ENCODE measurements around the gene OR2J2. TPM values are rescaled to one million over a fixed set of nuclear protein-coding genes. Genes with fewer than 3 reads are reported as not detected.
A peak's percentile ranks its signal among the peaks of the same experiment; 100 is the strongest.
"Not testable (repeated sequence)": the region's sequence is repeated elsewhere in the genome, so short reads cannot be mapped to it uniquely, and the experiment has no call there.

Gene OR2J2
- total and polyA plus RNA-seq, 2 of the 13 experiments (the other 11 are each of a cell fraction or from before 2014, with no cell fraction given): 0.36 TPM; not detected in 1

DNA sequence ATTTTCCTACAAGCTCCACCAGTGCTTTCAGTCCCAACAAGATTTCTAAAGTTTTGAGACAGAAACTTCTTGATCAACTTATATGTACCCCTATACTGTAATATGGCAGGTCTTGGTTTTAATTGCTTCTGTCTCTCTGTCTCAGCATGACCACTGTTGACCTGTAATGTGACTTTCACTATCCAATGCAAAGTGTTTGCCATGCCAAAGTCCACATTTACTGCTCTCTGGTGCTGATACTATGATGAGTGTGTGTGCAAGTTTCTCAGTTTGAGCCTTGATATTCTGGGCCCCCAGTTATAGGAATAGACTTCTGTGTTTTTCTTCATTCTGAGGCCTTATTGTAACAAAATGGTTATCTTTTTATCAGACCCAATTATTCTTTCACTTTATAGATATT is 45.8 kb downstream of the OR2J2 start (continued):
- no peak for TF ChIP-seq ZSCAN12 (CRISPR knock-in tag; IDR thresholded peaks at IDR 0.05)
- TF ChIP-seq, protein P1, sequence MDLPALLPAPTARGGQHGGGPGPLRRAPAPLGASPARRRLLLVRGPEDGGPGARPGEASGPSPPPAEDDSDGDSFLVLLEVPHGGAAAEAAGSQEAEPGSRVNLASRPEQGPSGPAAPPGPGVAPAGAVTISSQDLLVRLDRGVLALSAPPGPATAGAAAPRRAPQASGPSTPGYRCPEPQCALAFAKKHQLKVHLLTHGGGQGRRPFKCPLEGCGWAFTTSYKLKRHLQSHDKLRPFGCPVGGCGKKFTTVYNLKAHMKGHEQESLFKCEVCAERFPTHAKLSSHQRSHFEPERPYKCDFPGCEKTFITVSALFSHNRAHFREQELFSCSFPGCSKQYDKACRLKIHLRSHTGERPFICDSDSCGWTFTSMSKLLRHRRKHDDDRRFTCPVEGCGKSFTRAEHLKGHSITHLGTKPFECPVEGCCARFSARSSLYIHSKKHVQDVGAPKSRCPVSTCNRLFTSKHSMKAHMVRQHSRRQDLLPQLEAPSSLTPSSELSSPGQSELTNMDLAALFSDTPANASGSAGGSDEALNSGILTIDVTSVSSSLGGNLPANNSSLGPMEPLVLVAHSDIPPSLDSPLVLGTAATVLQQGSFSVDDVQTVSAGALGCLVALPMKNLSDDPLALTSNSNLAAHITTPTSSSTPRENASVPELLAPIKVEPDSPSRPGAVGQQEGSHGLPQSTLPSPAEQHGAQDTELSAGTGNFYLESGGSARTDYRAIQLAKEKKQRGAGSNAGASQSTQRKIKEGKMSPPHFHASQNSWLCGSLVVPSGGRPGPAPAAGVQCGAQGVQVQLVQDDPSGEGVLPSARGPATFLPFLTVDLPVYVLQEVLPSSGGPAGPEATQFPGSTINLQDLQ (CRISPR knock-in tag; IDR thresholded peaks at IDR 0.05): no peak
- TF ChIP-seq, protein P2, sequence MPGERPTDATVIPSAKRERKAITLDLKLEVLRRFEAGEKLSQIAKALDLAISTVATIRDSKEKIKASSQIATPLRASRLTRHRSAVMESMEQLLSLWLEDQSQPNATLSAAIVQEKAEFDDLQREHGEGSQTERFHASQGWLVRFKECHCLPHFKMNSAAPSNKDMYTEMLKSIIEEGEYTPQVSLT (CRISPR knock-in tag; IDR thresholded peaks at IDR 0.05; ENCODE audit: borderline replicate concordance, low read depth): no peak
- peak; percentile 96 for TF ChIP-seq HNF4A (CRISPR knock-in tag; IDR thresholded peaks at IDR 0.05)

DNA sequence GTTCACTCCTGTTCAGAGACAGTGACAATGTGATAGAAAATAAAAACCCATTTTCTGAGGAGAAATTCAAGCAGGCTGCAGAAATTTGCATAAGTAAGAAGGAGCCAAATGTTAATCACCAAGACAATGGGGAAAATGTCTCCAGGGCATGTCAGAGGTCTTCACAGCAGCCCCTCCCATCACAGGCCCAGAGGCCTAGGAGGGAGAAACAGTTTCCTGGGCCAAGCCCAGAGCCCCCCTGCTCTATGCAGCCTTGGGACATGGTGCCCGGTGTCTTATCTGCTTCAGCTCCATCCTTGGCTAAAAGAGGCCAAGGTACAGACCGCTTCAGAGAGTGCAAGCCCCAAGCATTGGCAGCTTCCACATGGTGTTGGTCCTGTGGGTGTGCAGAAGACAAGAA is 46.5 kb downstream of the OR2J2 start:
- POLR2A ChIA-PET; H3K4me2 ChIP-seq (ENCODE audit: low read depth, low read length); FAIRE-seq; CTCF ChIA-PET (ENCODE audit: low intra/inter-chr PET ratio, low total read pairs); H3K27me3 ChIP-seq (ENCODE audit: control insufficient read depth in 1 of 2, insufficient read depth in 2 of 2, low read length in 2 of 2); DNase-seq (ENCODE audit: low spot score); ATAC-seq; H3K4me3 ChIP-seq (replicated peaks in 1 of 3; ENCODE audit: insufficient read depth in 1 of 3, low read depth in 2 of 3, low read length in 3 of 3); H3K36me3 ChIP-seq (replicated peaks in 1 of 2; ENCODE audit: control insufficient read depth in 1 of 2, insufficient read depth in 2 of 2, low read length in 2 of 2); BruUV-seq (replicated peaks); H3K27ac ChIP-seq (ENCODE audit: extremely low read length, insufficient read depth, low read length); H3K9ac ChIP-seq (ENCODE audit: insufficient read depth, low read depth, low read length); H4K20me1 ChIP-seq (ENCODE audit: insufficient read depth, low read length); in situ Hi-C loops (cut with HindIII; ENCODE audit: extremely low pct_ligation_motif_present, low pct_unique_long_range_greater_than_20kb); H3K79me2 ChIP-seq (ENCODE audit: insufficient read depth, low read length); intact Hi-C loops (cut with micrococcal nuclease; ENCODE audit: unreplicated experiment); H3K9me3 ChIP-seq (ENCODE audit: low read length); H2AFZ ChIP-seq (ENCODE audit: low read length): not testable (repeated sequence)
- peaks cover 25% of the 10 kb centered on the region for H3K4me1 ChIP-seq (ENCODE audit: insufficient read depth, low read length)
- WGBS (ENCODE audit: low lambda C conversion rate): 36% methylated on average over 2 of the region's 2 CpGs

DNA sequence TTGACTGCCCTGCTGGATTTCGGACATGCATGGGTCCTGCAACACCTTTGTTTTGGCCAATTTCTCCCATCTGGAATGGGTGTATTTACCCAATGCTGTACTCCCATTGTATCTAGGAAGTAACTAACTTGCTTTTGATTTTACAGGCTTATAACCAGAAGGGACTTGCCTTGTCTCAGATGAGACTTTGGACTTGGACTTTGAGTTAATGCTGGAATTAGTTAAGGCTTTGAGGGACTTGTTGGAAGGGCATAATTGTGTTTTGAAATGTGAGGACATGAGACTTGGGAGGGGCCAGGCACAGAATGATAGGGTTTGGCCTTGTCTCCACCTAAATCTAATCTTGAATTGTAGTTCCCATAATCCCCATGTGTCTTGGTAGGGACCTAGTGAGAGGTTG is 47.3 kb downstream of the OR2J2 start:
- H3K9ac ChIP-seq (ENCODE audit: insufficient read depth, low read depth, low read length); BruUV-seq (replicated peaks); CTCF ChIA-PET (ENCODE audit: low intra/inter-chr PET ratio, low total read pairs); H3K9me3 ChIP-seq (ENCODE audit: low read length); H3K4me3 ChIP-seq (replicated peaks in 1 of 3; ENCODE audit: insufficient read depth in 1 of 3, low read depth in 2 of 3, low read length in 3 of 3); DNase-seq (ENCODE audit: low spot score); H2AFZ ChIP-seq (ENCODE audit: low read length); H3K27ac ChIP-seq (ENCODE audit: extremely low read length, insufficient read depth, low read length); intact Hi-C loops (cut with micrococcal nuclease; ENCODE audit: unreplicated experiment); H4K20me1 ChIP-seq (ENCODE audit: insufficient read depth, low read length); H3K27me3 ChIP-seq (ENCODE audit: control insufficient read depth in 1 of 2, insufficient read depth in 2 of 2, low read length in 2 of 2); in situ Hi-C loops (cut with HindIII; ENCODE audit: extremely low pct_ligation_motif_present, low pct_unique_long_range_greater_than_20kb); POLR2A ChIA-PET; H3K4me2 ChIP-seq (ENCODE audit: low read depth, low read length); H3K79me2 ChIP-seq (ENCODE audit: insufficient read depth, low read length); H3K36me3 ChIP-seq (replicated peaks in 1 of 2; ENCODE audit: control insufficient read depth in 1 of 2, insufficient read depth in 2 of 2, low read length in 2 of 2); FAIRE-seq; ATAC-seq: not testable (repeated sequence)
- peaks cover 25% of the 10 kb centered on the region for H3K4me1 ChIP-seq (ENCODE audit: insufficient read depth, low read length)
- 0% methylated on average over 1 of the region's 1 CpG for WGBS (ENCODE audit: low lambda C conversion rate)

Other genes with a start within 250 kb of the OR2J2 start
- gene TRIM27, start 246.9 kb upstream of the OR2J2 start, total RNA-seq (2016; rRNA removed; fragmentation: Illumina TruSeq; extraction: Trizol): 79.0 and 88.6 TPM in 2 replicates
- 108 and 112 TPM in 2 replicates for gene TRIM27, start 246.9 kb upstream of the OR2J2 start, polyA plus RNA-seq (2011; rRNA removed)
- gene ZNF311, start 165.6 kb upstream of the OR2J2 start, total RNA-seq (2016; rRNA removed; fragmentation: Illumina TruSeq; extraction: Trizol): not detected in 2 replicates
- not detected in 2 replicates for gene ZNF311, start 165.6 kb upstream of the OR2J2 start, polyA plus RNA-seq (2011; rRNA removed)
- not detected in 2 replicates for gene OR2W1, start 125.7 kb upstream of the OR2J2 start, total RNA-seq (2016; rRNA removed; fragmentation: Illumina TruSeq; extraction: Trizol)
- gene OR2W1, start 125.7 kb upstream of the OR2J2 start, polyA plus RNA-seq (2011; rRNA removed): not detected in 2 replicates
- not detected in 2 replicates for gene OR2B3, start 83.6 kb upstream of the OR2J2 start, total RNA-seq (2016; rRNA removed; fragmentation: Illumina TruSeq; extraction: Trizol)
- not detected in 2 replicates for gene OR2B3, start 83.6 kb upstream of the OR2J2 start, polyA plus RNA-seq (2011; rRNA removed)
- not detected in 2 replicates for gene OR2J1, start 71.4 kb upstream of the OR2J2 start, total RNA-seq (2016; rRNA removed; fragmentation: Illumina TruSeq; extraction: Trizol)
- 0.05 and 0.07 TPM in 2 replicates for gene OR2J1, start 71.4 kb upstream of the OR2J2 start, polyA plus RNA-seq (2011; rRNA removed)
- gene OR2J3, start 62.8 kb upstream of the OR2J2 start, total RNA-seq (2016; rRNA removed; fragmentation: Illumina TruSeq; extraction: Trizol): not detected in 2 replicates
- 0.46 and 0.70 TPM in 2 replicates for gene OR2J3, start 62.8 kb upstream of the OR2J2 start, polyA plus RNA-seq (2011; rRNA removed)
- not detected in 2 replicates for gene OR14J1, start 130.8 kb downstream of the OR2J2 start, total RNA-seq (2016; rRNA removed; fragmentation: Illumina TruSeq; extraction: Trizol)
- gene OR14J1, start 130.8 kb downstream of the OR2J2 start, polyA plus RNA-seq (2011; rRNA removed): 0.08 and 0.17 TPM in 2 replicates
- gene OR5V1, start 198.0 kb downstream of the OR2J2 start, total RNA-seq (2016; rRNA removed; fragmentation: Illumina TruSeq; extraction: Trizol): not detected in 2 replicates
- gene OR5V1, start 198.0 kb downstream of the OR2J2 start, polyA plus RNA-seq (2011; rRNA removed): not detected in 2 replicates
- gene OR12D3, start 204.4 kb downstream of the OR2J2 start, total RNA-seq (2016; rRNA removed; fragmentation: Illumina TruSeq; extraction: Trizol): not detected in 2 replicates
- gene OR12D3, start 204.4 kb downstream of the OR2J2 start, polyA plus RNA-seq (2011; rRNA removed): not detected in 2 replicates
- gene OR12D2, start 224.7 kb downstream of the OR2J2 start, total RNA-seq (2016; rRNA removed; fragmentation: Illumina TruSeq; extraction: Trizol): not detected in 2 replicates
- gene OR12D2, start 224.7 kb downstream of the OR2J2 start, polyA plus RNA-seq (2011; rRNA removed): 0.05 and 0.26 TPM in 2 replicates
- not detected in 2 replicates for gene OR12D1, start 244.0 kb downstream of the OR2J2 start, total RNA-seq (2016; rRNA removed; fragmentation: Illumina TruSeq; extraction: Trizol)
- gene OR12D1, start 244.0 kb downstream of the OR2J2 start, polyA plus RNA-seq (2011; rRNA removed): 0.05 TPM in 1 of 2 replicates, not detected in the other